ENCODE measurements around the gene CASKIN1.
A peak's percentile ranks its signal among the peaks of the same experiment; 100 is the strongest.
"Not testable (repeated sequence)": the region's sequence is repeated elsewhere in the genome, so short reads cannot be mapped to it uniquely, and the experiment has no call there.

Gene CASKIN1

DNA sequence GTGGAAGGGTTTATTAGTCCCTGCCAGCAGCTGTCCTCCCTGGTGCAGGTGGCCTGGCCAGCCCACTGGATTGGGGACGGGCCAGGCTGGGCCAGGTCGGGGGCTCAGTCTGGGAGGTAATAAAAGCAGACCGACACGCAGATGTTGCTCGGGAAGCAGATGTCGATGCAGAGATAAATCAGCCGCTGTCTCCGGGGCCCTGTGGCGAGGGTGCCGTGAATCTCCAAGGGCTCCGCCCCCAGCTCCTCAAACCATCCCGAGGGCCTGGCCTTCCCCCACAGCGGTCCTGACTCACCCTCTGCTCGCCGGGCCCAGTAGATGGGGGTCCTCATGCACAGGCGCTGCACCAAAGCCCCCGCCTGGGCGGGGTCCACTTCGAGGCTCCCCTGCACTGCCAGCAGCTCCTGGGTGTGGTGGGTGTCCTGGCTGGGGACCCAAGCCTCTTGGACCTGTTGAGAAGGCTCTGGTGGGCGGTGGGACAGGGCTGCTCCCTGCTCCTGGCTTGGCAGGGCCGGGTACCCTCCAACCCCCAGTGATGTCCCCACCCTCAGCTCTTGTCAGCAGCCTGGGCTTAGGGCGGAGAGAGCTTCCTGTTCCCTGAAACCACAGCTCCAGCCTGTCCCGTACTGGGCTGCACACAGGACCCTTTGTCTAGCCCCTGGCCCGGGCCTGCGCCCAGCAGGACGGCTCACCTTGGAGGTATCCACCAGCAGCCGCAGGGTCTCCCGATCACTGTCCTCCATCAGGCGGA, 13.0 kb upstream of the CASKIN1 start:
- DNase-seq (ENCODE audit: low read depth in 2 of 2) = no peak

DNA sequence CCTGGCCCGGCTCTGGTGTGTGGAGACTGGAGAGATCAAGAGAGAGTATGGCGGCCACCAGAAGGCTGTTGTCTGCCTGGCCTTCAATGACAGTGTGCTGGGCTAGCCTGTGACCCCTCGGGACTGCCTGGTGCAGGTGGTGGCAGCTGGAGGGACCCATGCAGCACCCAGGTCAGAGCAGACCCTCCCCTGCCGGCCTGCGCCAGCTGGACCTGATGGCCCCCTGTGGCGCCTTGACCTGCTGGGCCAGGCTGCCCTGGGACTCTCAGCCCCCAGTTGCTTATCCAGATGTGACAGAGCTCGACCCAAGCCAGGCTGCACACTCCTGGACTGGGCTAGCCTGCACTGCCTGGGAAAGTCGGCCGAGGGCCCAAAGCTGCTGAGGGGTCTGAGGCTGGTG, 12.4 kb upstream of the CASKIN1 start:
- no peak for DNase-seq (ENCODE audit: low read depth in 2 of 2)

DNA sequence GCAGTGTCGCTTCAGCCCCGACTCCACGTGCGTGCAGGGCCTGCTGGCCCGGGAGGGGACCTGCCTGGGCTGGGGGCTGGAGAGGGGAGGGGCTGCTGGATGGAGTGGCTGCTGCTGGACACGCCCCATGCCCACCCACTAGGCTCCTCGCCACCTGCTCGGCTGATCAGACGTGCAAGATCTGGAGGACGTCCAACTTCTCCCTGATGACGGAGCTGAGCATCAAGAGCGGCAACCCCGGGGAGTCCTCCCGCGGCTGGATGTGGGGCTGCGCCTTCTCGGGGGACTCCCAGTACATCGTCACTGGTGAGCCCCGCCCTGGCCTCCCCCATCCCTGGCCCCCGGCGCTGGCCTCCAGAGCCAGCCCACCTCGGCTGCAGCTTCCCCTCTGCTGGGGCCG, 11.9 kb upstream of the CASKIN1 start:
- no peak for DNase-seq (ENCODE audit: low read depth in 2 of 2)

DNA sequence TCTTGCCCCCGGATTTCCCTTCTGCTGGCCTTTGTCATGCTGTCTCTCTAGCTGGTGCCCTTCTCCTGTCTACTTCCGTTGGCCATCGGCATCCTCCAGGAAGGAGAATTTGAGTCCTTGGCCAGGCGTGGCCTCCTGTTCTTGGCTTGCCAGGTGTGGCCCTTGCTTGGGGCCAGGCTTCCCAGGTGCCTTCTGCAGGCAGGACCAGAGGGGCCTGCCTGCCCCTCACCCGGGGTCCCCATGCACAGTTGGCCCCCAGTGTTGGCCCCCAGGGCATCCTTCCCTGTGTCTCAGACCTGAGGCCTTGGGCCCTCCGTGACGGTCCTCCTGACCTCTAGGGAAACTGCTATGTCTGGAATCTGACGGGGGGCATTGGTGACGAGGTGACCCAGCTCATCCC, 11.5 kb upstream of the CASKIN1 start:
- no peak for DNase-seq (ENCODE audit: low read depth in 2 of 2)

DNA sequence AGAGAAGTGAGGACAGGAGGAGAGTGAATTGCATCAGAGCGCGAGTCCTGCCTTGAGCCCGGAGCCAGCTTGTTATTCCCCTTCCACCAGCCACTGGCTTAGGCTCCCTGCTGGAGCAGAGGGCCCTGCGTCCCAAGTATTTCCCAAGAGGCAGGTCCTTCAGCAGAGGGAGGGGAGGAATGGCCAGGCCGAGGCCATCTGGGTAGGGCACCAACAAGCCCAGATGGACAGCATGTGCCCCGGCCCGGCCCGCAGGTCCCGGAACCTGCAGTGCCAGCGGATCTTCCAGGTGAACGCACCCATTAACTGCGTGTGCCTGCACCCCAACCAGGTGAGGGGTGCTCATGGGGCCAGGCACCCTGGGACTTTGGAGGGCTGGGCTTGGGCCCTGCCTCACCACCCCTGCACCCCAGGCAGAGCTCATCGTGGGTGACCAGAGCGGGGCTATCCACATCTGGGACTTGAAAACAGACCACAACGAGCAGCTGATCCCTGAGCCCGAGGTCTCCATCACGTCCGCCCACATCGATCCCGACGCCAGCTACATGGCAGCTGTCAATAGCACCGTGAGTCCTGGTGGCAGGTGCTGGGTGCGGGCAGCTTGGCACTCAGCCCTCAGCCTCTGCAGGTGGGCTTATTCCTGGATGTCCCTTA, 10.5 kb upstream of the CASKIN1 start:
- DNase-seq (ENCODE audit: low read depth in 2 of 2) = no peak

DNA sequence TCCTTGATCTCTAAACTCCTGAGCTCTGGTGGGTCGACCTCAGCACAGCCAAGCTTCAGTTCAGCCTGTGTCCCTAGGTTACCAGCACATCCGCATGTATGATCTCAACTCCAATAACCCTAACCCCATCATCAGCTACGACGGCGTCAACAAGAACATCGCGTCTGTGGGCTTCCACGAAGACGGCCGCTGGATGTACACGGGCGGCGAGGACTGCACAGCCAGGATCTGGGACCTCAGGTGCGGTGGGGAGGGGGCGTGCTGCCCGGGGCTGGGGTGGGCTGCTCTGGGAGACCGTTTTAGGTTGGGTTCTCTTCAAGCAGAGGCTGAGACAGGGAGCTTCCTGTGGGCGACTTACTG, 10.0 kb upstream of the CASKIN1 start:
- DNase-seq (ENCODE audit: low read depth in 2 of 2) = no peak

DNA sequence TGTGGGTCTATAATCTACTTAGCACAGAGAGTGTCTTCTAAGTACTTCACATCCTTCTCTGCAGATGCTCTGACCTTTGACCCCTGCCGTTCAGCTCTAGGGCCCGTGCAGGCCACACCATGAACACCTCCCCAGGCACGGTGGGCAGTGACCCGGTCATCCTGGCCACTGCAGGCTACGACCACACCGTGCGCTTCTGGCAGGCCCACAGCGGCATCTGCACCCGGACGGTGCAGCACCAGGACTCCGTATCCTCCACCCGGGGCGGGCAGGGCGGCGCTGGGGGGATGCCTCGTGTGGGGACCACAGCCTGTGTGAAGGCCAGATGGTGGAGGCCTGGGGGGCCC, 9.5 kb upstream of the CASKIN1 start:
- DNase-seq (ENCODE audit: low read depth in 2 of 2) = no peak

DNA sequence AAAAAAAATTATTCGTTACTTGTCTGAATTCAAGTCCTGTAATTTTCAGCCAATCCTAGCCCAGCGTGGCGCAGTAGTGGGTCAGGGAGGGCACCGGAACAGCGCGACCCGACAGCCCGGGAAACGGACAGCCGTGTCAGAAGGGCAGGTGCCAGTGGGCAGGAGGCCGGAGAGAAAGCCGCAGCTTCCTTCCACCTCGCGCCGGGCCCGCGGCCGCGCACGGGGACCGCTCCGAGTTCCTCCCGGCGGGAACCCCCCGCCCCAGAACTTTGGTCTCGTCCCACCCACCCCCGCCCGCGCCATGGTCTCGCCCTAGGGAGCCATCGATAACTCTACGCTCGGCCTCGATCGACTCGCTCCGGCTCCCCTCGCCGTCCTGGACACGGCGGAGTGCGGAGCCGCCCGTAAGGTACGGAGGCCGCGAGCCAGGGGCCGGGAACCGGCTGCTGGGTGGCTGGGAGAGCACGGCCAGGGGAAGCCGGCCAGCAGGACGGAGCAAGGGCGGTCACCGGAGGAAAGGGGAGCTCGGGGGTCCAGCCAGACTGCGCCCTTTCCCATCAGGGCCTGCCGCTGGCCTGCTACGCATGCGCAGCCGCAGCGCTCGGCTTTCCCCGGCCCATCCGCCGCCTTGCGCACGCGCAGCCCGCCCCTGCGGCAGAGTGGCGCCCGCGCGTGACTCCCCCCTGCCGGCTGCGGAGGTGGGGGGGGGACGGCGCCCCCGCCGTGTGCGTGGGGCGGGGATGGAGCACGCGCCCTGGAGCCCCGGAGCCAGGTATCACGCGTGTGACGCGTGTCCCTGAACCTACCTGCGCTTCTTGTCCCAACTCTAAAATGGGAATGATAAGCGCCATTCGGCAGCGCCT, 8.9 kb upstream of the CASKIN1 start, which contains the start of gene MLST8:
Gene MLST8 (plus strand): TSS at position 351 of the 863 bp plus-strand sequence. CDS start 632 bp downstream, outside the sequence.
- peak; percentile 79 to 82 for DNase-seq (ENCODE audit: low read depth in 2 of 2)

DNA sequence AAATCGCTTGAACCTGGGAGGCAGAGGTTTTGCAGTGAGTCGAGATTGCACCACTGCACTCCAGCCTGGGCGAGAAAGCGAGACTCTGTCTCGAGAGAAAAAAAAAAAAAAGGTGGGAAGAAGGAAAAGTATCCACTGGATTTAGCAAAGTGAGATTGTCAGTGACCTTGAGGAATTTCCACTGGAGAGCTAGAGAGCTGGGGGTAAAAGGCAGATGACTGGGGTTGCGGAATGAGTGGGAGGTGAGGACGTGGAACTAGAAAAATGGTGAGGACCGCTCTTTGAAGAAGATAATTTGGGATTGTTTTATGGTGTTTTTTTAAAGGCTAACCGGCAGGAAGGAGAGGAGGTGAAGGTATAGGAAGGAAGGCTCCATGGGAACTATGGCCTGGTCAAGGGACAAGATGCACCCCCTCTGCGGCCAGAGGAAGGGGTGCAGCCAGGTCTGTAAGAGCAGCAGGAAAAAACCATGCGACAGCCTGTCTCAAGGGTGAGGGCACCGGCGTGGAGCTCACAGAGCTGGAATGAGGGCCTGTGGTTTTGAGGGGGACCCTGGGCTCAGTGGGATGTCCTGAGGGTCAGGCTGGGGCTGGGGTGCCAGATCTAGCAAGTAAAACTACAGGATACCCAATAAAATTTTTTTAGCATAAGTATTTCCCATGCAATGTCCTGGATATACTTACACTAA, 8.2 kb upstream of the CASKIN1 start:
- no peak for DNase-seq (ENCODE audit: low read depth in 2 of 2)

DNA sequence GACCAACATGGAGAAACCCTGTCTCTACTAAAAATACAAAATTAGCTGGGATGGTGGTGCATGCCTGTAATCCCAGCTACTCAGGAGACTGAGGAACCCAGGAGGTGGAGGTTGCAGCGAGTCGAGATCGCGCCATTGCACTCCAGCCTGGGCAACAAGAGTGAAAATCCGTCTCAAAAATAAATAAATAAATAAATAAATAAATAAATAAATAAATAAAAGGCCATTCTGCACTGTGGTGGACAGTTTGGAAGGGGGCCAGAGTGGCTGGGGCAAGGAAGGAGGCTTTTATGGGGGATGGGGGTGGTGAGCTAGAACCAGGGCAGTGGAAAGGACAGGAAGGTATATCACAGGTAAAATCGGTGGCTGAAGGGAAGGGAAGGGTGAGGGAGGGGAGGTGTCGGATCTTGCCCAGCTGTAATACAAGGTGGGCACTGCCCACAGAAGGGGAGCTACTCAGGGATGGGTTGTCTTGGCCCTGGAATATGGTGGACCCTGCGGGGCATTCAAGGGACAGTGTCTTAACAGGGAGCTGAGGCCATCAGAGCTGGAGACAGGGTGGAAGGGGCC, 6.8 kb upstream of the CASKIN1 start:
- DNase-seq (ENCODE audit: low read depth in 2 of 2) = not testable (repeated sequence)

DNA sequence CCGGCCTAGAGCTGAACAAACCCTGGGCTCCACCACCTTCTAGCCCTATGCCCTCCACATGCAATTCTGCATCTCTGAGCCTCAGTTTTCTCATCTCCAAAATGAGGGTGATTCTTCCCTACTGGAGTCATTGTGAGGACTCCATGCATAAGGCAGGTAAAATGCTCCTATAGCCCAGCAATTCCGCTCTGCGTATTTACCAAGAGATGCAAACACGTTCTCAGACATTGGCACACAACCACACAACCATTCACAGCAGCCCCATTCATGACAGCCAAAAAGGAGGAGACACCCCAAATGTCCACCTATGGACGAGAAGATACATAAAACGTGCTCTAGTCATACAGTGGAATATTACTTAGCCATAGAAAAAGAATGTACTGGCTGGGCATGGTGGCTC, 3.9 kb upstream of the CASKIN1 start:
- DNase-seq (ENCODE audit: low read depth in 2 of 2) = no peak

DNA sequence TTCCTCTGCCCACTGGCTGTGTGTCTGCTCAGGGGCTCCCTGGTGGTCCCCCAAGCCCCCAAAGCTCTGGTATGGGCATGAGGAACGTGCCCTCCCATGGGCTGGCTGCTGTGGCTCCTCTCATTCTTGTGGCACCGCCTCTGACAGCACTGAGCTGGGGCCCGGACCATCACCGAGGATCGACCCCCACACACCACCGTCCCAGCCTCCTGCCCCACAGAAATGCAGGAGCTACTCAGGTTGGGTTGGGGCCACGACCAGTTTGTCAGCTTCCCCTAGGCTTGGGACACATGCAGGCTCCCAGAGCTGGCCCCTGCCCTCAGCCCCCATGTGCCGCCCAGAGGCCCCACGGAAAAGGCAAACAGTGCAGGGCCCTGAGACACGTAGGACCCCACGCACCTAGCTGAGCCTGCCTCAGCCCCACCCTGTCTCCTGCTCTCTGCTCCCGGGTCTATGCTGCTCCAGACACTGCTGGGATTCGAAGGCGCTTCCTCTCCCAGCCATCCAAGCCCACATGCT, 3.3 kb upstream of the CASKIN1 start:
- no peak for DNase-seq (ENCODE audit: low read depth in 2 of 2)

DNA sequence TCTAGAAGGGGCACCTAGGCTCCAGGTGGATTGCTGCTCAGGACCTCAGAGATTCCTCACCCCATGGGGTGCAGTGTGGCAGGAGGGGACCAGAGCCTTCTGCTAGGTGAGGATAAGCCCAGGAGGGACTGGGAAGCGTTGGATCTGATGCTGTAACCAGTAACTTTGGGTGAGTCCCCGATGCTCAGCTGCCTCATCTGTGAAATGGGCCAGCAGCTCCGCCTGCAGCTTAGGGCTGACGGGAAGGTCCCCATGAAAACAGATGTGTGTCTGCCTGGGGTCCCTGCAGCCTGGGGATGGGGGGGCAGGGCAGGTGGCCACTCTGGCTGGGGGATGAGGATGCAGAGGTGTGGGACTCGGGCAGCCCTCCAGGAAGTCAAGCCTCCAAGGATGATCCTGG, 2.7 kb upstream of the CASKIN1 start:
- no peak for DNase-seq (ENCODE audit: low read depth in 2 of 2)

DNA sequence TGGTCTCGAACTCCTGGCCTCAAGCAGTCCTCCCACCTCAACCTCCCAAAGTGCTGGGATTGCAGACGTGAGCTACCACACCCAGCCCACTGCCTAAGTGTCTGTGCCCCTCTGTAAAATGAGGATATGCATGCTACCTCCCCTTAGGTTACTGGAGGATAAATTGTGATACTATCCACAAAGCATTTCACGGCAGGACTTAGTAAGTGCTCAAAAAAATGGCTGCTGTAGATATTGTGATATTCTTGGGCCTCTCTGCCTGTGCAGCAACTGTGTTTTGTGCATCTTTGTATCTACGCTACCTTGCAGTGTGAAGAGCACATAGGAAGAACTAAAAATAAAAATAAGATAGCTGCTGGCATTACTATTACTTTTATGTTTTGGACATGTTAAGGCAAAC, 1.9 kb upstream of the CASKIN1 start:
- DNase-seq (ENCODE audit: low read depth in 2 of 2) = no peak

DNA sequence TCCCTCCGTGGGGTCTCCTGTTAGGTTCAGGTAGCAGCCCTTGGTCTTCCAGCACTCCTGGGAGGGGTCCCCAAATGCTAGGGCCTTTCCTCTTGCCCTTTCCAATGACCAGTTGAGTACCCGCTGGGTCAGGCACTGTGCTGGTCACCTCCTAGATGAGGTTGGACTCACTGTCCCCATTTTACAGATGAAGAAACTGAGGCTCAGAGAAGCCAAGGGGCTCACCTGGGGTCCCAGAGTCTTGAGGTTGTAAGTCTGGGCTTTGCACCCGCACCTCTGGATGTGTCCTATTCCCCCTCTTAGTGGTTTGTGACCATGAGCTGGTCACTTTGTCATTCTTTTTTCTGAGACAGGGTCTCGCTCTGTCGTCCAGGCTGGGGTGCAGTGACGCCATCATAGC, 1.4 kb upstream of the CASKIN1 start:
- DNase-seq (ENCODE audit: low read depth in 2 of 2) = no peak

DNA sequence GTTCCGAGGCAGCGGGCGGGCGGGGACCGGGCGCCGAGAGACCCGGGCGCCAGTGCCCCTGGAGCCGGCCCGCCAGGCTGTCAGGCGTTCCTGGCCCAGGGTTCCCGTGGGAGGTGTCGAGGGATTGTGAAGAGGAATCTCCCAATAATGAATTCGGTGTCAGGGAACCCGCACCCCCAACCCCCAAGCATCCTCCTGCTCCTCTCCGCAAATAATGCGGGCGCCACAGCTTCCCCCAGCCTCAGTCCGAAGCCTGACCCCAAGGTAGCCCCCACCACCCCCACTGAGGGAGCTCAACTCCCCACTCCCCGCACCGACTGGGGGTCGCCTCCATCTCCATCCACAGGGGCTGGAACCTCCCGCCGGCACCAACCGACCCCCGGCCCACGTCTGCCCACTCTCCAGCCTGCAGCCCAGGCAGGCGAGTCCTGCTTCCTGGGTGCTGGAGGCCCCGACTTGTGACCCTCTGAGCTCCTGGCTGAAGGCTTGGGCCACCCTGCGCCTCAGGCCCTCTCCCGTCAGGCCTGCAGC, 641 bp upstream of the CASKIN1 start:
- DNase-seq (ENCODE audit: low read depth in 2 of 2) = no peak

DNA sequence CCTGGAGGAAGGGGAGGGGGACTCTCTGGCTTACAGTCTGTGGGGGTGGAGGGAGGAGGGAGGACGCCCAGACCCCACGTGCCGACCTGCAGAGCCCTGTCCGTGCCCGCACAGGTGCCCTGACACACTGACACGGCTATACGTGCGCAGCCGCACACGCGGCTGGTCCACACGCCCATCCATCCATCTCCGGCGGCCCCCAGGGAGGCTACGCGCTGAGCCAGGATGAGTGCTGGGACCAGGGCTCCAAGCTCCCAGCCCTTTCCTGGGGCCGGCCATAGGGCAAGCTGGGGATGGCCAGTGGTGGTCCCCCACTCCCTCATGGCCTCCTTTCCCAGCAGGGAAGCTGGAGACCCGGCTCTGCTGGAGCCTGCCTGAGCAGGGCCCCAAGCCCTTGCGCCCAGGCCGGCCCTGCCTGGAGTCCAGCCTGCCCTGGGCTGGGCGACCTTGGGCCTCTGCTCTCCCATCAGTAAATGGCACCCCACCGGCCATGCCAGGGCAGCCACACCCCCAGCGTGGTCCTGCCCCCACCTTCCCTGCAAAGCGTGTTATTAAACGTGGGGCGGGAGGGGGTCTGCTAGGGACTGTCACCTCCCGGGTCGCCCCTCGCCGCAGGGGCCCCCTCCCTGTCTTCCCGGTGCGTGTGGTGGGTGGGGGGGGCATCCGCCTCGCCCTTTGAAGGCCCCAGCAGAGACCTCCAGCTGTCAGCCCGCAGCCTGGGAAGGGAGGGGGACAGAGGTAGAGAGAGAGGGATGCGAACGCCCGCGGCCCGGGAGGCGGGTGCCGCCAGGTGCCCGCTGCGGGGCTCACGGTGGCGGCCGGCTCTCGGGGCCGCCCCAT, 863 bp downstream of the CASKIN1 start:
- DNase-seq (ENCODE audit: low read depth in 2 of 2) = no peak

DNA sequence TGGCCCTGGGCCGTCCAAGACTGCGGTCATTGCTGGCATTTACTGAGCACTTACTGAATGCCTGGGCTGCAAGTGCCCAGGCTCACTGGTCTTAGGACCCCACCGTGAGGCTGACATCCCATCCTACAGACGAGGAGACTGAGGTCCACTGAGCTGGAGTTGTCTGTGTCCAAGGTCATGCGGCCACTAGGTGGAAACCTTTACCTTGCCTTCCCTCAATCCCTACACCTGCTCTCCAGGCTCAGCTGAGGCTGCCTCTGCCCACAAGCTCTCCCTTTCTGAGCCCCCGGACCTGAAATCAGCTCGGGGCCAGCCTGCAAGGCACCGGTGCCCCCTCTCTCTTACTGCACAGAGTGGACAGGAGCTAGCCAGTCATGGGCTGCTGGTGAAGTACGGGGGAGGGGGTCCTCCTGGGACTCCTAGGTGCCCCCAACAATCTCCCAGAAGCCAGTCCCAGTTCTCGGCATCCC, 1.5 kb downstream of the CASKIN1 start:
- DNase-seq (ENCODE audit: low read depth in 2 of 2) = peak; percentile 10 to 19

DNA sequence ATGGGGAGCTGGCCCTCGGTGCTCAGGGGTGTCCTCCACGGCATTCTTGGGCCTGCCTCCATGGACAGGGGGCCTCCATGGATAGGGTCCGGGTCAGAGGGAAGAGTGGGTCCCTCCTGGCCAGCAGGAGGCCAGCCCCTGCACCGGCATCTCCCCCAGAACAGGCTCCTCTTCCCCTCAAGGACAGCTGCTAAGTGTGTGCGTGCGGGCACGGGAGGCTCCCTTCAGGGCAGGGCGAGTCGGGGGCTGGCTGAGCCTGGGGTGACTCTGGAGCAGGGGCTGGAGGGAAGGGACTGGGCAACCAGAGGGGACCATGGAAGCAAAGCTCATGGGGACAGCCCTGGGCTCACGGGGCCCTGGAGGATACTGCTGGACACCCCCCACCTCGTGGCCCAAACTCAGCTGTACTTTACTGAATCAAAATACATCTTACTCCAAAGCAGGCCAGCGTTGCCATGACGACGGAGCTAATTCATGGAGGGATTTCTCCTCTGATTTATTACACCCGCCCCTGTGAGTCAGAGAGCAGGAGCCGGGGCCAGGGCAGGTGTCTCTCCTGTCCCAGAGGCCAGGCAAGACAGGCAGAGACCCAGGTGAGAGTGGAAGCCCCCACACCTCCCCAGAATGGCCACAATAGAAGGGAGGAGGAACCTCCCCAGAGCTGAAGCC, 2.1 kb downstream of the CASKIN1 start:
- DNase-seq (ENCODE audit: low read depth in 2 of 2) = no peak

DNA sequence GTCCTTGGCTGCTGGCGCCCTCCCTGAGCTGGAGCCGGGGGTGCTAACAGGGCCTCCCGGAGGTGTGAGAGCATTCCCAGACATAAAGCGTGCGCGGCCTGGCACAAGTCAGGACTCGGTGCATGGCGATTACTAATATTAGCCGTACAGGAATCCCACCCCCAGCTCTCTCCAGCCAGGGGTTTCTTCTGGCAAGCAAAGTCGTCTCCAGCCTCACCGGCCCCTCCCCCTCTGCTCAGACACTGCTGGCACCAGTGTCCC, 5.0 kb downstream of the CASKIN1 start:
- DNase-seq (ENCODE audit: low read depth in 2 of 2) = no peak
